Esophagus muscularis mucosa (tissue), 4 donors: ENCODE data around the gene SLC24A3. TPM values are rescaled to one million over a fixed set of nuclear protein-coding genes. Genes with fewer than 3 reads are reported as not detected.

Experiments used
- DNase-seq: peaks from one replicate; pipeline ENCODE4 v3.0.0-alpha.2; 2017; ENCODE audit errors: extremely low spot score
- H3K27ac ChIP-seq, 4 donors: fragments of 200-600 bp; sonication (generic); replicated peaks in 1 of 4; 1 replicate in 3 of 4; 2 replicates in 1 of 4; pipeline ENCODE4 v1.5.1; 2016 to 2019; ENCODE audit warnings: mild to moderate bottlenecking in 1 of 4
- H3K27me3 ChIP-seq, 4 donors: fragments of 200-600 bp; sonication (generic); one replicate each; pipeline versions ENCODE4 v1.5.1 to v1.6.0; 2016 to 2019
- H3K36me3 ChIP-seq, 4 donors: fragments of 200-600 bp; sonication (generic); one replicate each; pipeline ENCODE4 v1.5.1; 2016 to 2019
- H3K4me1 ChIP-seq, 4 donors: fragments of 200-600 bp; sonication (generic); one replicate each; pipeline ENCODE4 v1.5.1; 2016 to 2019
- H3K4me3 ChIP-seq, 4 donors: fragments of 200-600 bp; sonication (generic); 1 replicate in 2 of 4; 2 replicates in 2 of 4; pipeline ENCODE4 v1.5.1; 2016 to 2019; ENCODE audit warnings: mild to moderate bottlenecking in 4 of 4, moderate library complexity in 1 of 4
- H3K9me3 ChIP-seq, 4 donors: fragments of 200-600 bp; sonication (generic); 1 replicate in 3 of 4; 2 replicates in 1 of 4; pipeline ENCODE4 v1.5.1; 2016 to 2019
- EP300 ChIP-seq: sonication (generic); formaldehyde crosslinking; IDR thresholded peaks from one replicate; pipeline ENCODE4 v1.6.1; 2017; ENCODE audit warnings: antibody characterized with exemption
- POLR2A ChIP-seq: fragments of 450-650 bp; IDR thresholded peaks from one replicate; pipeline ENCODE4 v1.6.1; 2017; ENCODE audit warnings: antibody characterized with exemption, moderate library complexity, mild to moderate bottlenecking, low read depth
- POLR2AphosphoS5 ChIP-seq, 2 donors: sonication (generic); formaldehyde crosslinking; IDR thresholded peaks; one replicate each; pipeline ENCODE4 v1.6.1; 2017; ENCODE audit warnings: antibody characterized with exemption in 2 of 2
- WGBS: methylation state at CpG from one replicate; pipeline ENCODE4 v1.1.5; 2018; 5-methylcytosine and 5-hydroxymethylcytosine counted together
- intact Hi-C: fragments of 100-400 bp; cut with DNase I; formaldehyde crosslinking; loops from one replicate; pipeline ENCODE4 v1.15.1; 2023
- total RNA-seq, 4 donors: library from RNA; depleted of rRNA; stranded (reverse); fragments of >200 nt; gene quantifications; one replicate each; pipeline versions ENCODE4 v1.1.0 to v1.2.1, GENCODE V29; 2016
- TF ChIP-seq, protein P1 (sequence below), 3 experiments: fragments of 200-600 bp in 2 of 3; fragments of 450-650 bp in 1 of 3; sonication (generic) in 2 of 3; IDR thresholded peaks; one replicate each; pipeline ENCODE4 v1.5.1; 2017 to 2019; ENCODE audit warnings: antibody characterized with exemption in 3 of 3, mild to moderate bottlenecking in 2 of 3, moderate library complexity in 1 of 3

Gene SLC24A3
- total RNA-seq, 4 donors from 2014 or later, result 4.6 to 11.5 (median 6.6) TPM

DNA sequence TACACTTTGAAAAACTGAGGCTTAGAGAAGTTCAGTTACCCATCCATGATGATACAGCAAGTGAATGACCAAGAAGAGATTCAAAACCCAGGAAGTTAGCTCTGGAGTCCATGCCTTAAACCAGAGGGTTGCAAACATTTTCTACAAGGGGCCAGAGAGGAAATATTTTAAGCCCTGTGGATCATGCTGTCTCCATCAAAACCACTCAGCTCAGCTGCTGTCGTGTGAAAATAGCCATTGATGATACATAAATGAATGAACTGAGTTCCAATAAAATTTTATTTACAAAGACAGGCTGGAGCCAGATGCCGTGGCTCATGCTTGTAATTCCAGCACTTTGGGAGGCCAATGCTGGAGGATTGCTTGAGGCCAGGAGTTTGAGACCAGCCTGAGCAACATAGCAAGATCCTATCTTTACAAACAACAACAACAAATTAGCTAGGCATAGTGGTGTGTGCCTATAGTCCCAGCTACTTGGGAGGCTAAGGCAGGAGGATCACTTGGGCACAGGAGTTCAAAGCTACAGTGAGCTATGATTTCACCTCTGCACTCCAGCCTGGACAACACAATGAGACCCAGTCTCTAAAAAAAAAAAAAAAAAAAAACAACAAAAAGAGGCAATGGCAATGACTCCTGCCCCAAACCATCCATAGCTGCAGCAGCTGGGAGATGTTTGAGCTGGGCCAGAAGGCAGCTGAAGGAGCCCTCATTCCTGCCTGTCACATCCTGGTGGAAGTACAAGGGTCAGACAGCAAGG lies 501.6 kb downstream of the SLC24A3 start:
- H3K4me1 ChIP-seq, result peaks cover 0 to 60% (median 47%) of the 10 kb centered on the region in 4 donors
- no peaks in the 10 kb centered on the region for H3K27me3 ChIP-seq
- intact Hi-C loops, result no loop called here
- no peak overlapping the region for H3K27ac ChIP-seq
- TF ChIP-seq POLR2AphosphoS5 (IDR thresholded peaks at IDR 0.05), result no peak
- no peaks in the 10 kb centered on the region for H3K9me3 ChIP-seq
- DNase-seq, result no peak
- H3K36me3 ChIP-seq, result no peaks in the 10 kb centered on the region
- 48% methylated on average over 2 of the region's 2 CpGs for WGBS
- no peak overlapping the region for H3K4me3 ChIP-seq

DNA sequence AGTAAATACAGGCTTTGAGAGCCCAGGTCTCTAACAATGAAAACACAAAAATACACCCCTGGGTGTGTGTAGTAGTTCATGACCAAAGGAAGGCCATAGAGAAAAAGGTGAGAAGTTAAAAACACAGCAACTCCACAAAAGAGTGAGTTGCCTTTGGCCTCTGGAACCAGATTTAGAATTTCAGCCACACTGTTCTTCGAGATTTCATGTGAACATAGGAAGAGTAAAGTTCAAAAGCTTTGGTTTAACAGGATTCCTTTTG lies 502.1 kb downstream of the SLC24A3 start:
- no peak overlapping the region for H3K27ac ChIP-seq
- no peak for TF ChIP-seq POLR2A
- no peak for TF ChIP-seq EP300
- no peak for TF ChIP-seq POLR2AphosphoS5 (IDR thresholded peaks at IDR 0.05)
- TF ChIP-seq, protein P1, sequence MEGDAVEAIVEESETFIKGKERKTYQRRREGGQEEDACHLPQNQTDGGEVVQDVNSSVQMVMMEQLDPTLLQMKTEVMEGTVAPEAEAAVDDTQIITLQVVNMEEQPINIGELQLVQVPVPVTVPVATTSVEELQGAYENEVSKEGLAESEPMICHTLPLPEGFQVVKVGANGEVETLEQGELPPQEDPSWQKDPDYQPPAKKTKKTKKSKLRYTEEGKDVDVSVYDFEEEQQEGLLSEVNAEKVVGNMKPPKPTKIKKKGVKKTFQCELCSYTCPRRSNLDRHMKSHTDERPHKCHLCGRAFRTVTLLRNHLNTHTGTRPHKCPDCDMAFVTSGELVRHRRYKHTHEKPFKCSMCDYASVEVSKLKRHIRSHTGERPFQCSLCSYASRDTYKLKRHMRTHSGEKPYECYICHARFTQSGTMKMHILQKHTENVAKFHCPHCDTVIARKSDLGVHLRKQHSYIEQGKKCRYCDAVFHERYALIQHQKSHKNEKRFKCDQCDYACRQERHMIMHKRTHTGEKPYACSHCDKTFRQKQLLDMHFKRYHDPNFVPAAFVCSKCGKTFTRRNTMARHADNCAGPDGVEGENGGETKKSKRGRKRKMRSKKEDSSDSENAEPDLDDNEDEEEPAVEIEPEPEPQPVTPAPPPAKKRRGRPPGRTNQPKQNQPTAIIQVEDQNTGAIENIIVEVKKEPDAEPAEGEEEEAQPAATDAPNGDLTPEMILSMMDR (IDR thresholded peaks at IDR 0.05), result no peak
- DNase-seq, result no peak
- intact Hi-C loops, result no loop called here
- no peaks in the 10 kb centered on the region for H3K36me3 ChIP-seq
- WGBS, result 75% methylated on average over 1 of the region's 1 CpG
- no peaks in the 10 kb centered on the region for H3K9me3 ChIP-seq
- no peaks in the 10 kb centered on the region for H3K27me3 ChIP-seq
- peaks cover 0 to 55% (median 47%) of the 10 kb centered on the region in 4 donors for H3K4me1 ChIP-seq
- H3K4me3 ChIP-seq, result no peak overlapping the region

DNA sequence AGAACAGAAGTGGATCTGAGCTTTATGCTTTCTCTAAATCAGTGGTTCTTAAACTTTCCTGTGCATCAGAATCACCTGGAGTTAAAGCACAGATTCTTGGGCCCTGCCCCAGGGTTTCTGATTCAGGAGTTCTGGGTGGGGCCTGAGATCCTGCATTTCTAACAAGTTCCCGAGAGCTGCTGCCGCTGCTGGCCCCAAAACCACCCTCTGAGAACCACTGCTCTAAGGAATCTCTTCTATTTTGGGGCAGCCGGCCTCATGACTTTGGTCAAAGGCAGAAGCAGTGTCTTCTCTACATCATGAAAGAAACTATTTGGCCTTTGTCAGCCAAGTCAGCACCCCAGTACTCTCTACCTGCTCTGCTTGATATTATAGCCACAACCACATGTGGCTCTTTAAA lies 503.5 kb downstream of the SLC24A3 start:
- peaks cover 0 to 2% (median 0%) of the 10 kb centered on the region in 4 donors for H3K36me3 ChIP-seq
- TF ChIP-seq, protein P1 (IDR thresholded peaks at IDR 0.05), result no peak
- TF ChIP-seq POLR2AphosphoS5 (IDR thresholded peaks at IDR 0.05), result no peak
- TF ChIP-seq POLR2A, result no peak
- TF ChIP-seq EP300, result no peak
- H3K4me3 ChIP-seq, result no peak overlapping the region
- no peak for DNase-seq
- 100% methylated on average over 2 of the region's 3 CpGs for WGBS
- H3K27ac ChIP-seq, result no peak overlapping the region
- H3K27me3 ChIP-seq, result no peaks in the 10 kb centered on the region
- intact Hi-C loops, result no loop called here
- H3K9me3 ChIP-seq, result no peaks in the 10 kb centered on the region
- peaks cover 0 to 41% (median 34%) of the 10 kb centered on the region in 4 donors for H3K4me1 ChIP-seq

DNA sequence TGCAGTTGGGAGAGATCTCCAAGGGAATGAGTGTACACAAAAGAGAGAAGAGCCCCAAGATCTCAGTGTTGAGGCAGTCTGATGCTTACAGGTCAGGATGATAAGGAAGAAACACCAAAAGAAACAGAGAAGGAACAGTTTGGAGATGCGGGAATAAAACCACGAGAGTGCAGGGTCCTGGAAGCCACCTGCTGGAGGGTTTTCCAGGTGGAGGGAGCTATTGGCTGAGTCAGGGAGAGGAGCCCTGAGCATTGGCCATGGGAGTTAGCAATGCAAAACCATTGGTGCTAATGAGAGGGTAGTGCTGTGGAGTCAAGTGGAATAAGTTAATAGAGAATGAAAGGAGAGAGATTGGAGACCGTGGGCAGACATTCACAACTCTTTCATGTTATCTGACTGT lies 506.4 kb downstream of the SLC24A3 start:
- WGBS, result 90% methylated on average over 3 of the region's 3 CpGs
- H3K4me3 ChIP-seq, result no peak overlapping the region
- intact Hi-C loops, result no loop called here
- H3K9me3 ChIP-seq, result no peaks in the 10 kb centered on the region
- no peak overlapping the region for H3K27ac ChIP-seq
- H3K4me1 ChIP-seq, result peaks cover 0 to 12% (median 6%) of the 10 kb centered on the region in 4 donors
- H3K36me3 ChIP-seq, result peaks cover 0 to 4% (median 0%) of the 10 kb centered on the region in 4 donors
- TF ChIP-seq, protein P1 (IDR thresholded peaks at IDR 0.05), result no peak
- TF ChIP-seq EP300 (no peak), POLR2AphosphoS5 (IDR thresholded peaks at IDR 0.05) (no peak), POLR2A (no peak)
- no peaks in the 10 kb centered on the region for H3K27me3 ChIP-seq
- DNase-seq, result no peak

DNA sequence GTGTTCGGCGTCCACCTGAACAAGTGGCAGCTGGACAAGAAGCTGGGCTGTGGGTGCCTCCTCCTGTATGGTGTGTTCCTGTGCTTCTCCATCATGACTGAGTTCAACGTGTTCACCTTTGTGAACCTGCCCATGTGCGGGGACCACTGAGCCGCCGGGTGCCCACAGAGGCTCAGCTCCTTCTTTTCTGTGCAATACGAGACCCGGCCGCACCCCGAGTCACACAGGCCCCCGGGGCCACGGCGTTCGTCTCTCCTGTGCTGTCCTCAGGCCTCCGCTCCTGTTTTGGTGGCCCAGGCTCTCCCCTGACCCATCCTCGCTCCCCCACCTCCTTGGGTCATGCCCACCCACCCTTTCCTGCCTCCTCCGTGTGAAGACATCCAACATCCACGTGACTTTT lies 508.5 kb downstream of the SLC24A3 start:
- H3K27me3 ChIP-seq, result no peaks in the 10 kb centered on the region
- no peak for TF ChIP-seq POLR2A
- H3K4me1 ChIP-seq, result no peaks in the 10 kb centered on the region
- WGBS, result 97% methylated on average over 16 of the region's 18 CpGs
- H3K27ac ChIP-seq, result no peak overlapping the region
- intact Hi-C loops, result no loop called here
- H3K36me3 ChIP-seq, result peaks cover 0 to 4% (median 0%) of the 10 kb centered on the region in 4 donors
- DNase-seq, result no peak
- H3K4me3 ChIP-seq, result no peak overlapping the region
- no peaks in the 10 kb centered on the region for H3K9me3 ChIP-seq

DNA sequence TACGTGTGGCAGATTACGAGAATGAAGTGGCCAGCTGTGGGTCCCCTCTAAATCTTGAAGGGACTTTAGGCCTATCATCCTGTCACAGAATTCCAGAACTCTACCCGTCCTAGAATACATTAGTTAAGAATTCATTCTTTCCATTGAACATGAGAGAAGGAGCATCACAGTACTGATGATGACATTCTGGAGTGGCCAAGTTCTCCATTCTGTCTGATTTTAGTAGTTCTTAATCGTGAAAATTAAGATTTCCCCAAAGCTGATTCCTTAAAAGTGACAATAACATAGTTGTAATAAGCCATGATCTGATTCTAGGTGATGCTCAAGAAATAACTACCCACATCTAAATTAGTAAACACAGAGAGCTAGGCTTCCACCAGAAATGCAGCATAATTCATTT lies 510.6 kb downstream of the SLC24A3 start:
- H3K9me3 ChIP-seq, result no peaks in the 10 kb centered on the region
- intact Hi-C loops, result no loop called here
- DNase-seq, result no peak
- H3K4me1 ChIP-seq, result no peaks in the 10 kb centered on the region
- H3K27me3 ChIP-seq, result no peaks in the 10 kb centered on the region
- WGBS, result 93% methylated on average over 4 of the region's 4 CpGs
- no peak for TF ChIP-seq EP300
- H3K27ac ChIP-seq, result no peak overlapping the region
- peaks cover 0 to 4% (median 0%) of the 10 kb centered on the region in 4 donors for H3K36me3 ChIP-seq
- H3K4me3 ChIP-seq, result no peak overlapping the region
